Measurements from ENCODE around the gene ZMAT5.
A peak's percentile ranks its signal among the peaks of the same experiment; 100 is the strongest.

ZMAT5 gene

DNA sequence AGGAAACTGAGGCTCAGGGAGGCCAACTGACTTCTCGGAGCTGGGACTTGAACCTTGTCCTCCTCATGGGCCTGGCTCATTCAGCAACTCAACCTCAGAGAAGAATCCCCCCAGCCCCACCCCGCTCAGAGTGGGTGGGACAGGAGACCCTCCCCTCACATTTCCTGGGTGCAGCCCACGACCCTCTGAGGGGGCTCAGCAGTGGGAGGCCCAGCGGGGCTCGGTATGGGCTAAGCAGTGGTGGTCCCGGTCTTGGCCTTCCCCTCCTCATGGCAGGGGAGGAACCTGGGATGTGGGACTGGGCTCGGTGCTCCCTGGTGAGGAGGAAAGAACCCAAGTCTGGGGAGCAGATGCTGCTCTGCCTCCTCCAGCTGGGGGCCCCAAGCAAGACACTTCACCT is 61.2 kb downstream of the ZMAT5 start:
- Histone ChIP-seq H3K9me3 (ENCODE audit: control insufficient read depth, insufficient read depth, low read depth, low read length) (no peaks in the 10 kb centered on the region), H3K27ac (ENCODE audit: low read depth, low read length) (no peak overlapping the region), H3K4me1 (ENCODE audit: control insufficient read depth, insufficient read depth, low read length) (peaks cover 50% of the 10 kb centered on the region), H3K27me3 (ENCODE audit: control insufficient read depth, insufficient read depth, low read length) (peaks cover 59% of the 10 kb centered on the region), H3K4me3 (ENCODE audit: low read depth, low read length) (no peak overlapping the region), H3K9ac (ENCODE audit: low read length) (no peak overlapping the region), H3K36me3 (ENCODE audit: control insufficient read depth, insufficient read depth, low read length) (no peaks in the 10 kb centered on the region)

DNA sequence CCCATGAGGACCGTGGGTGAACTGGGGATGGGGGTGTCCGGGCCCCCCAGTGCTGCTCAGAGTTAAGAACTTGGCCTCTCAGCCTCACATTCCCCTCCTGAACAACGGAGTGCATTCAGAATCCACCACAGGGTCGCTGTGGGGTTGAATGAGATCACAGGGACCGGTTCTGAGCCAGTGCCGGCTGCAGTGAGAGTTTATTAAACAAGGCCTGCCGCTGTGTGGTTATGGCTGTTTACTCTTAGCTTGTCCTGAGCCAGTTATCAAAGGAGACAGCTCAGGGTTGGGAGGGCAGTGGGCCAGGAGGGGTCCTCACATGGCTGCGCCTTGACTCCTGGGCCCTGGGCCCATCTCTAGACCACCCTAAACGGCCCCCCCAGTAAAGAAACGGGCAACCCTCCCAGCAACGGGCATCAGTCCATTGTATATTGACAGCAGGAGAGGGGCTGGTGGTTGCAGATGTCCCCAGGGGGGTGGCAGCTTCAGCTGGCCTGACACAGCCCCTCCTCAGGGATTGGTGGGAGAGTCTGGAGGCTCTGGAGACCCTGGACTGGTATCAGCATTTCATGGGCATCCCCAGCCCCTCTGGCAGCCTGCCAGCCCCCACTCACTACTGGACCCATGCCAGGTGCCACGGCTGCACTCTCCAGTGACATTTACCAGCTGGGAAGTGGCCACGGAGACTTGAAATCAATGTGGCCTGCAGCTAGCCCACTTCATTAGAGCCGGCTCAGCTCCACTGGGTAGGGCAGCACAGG is 62.1 kb downstream of the ZMAT5 start:
- H3K4me1 ChIP-seq (ENCODE audit: control insufficient read depth, insufficient read depth, low read length) = peaks cover 55% of the 10 kb centered on the region
- no peaks in the 10 kb centered on the region for H3K36me3 ChIP-seq (ENCODE audit: control insufficient read depth, insufficient read depth, low read length)
- no peak overlapping the region for H3K4me3 ChIP-seq (ENCODE audit: low read depth, low read length)
- H3K9me3 ChIP-seq (ENCODE audit: control insufficient read depth, insufficient read depth, low read depth, low read length) = no peaks in the 10 kb centered on the region
- H3K9ac ChIP-seq (ENCODE audit: low read length) = no peak overlapping the region
- no peak overlapping the region for H3K27ac ChIP-seq (ENCODE audit: low read depth, low read length)
- H3K27me3 ChIP-seq (ENCODE audit: control insufficient read depth, insufficient read depth, low read length) = peaks cover 54% of the 10 kb centered on the region

DNA sequence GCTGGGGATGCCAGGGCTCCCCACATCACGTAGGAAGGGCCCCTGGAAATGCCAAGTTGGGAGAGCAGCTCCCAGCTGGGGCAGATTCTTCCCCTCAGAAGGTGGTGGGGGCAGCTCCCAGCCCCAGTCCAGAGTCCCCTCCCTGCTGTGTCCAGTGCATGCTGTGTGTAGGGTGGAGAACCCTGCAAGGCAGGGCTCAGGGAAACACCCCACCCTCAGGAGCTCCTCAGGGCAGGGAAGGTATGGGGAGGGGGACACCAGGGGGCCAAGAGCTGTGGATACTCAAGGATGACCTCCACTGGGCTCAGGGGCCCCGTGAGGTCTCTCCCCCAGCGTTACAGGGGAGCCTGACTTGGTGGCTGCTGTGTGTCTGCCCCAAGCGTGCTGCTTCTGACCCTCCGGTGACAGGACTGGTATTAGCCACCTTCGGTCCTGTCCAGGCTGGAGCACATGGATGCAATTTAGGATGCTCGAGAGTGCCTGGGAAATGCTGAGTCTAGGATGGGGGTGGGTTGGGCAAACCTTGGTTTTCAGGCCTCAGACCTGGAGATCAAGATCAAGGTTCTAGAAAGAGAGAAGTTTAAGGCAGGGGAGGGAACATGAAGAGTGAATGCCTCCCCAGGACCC is 63.1 kb downstream of the ZMAT5 start:
- H3K4me3 ChIP-seq (ENCODE audit: low read depth, low read length) = peak overlapping the region; percentile 6; the same call in 1 of the 2 replicates
- H3K27ac ChIP-seq (ENCODE audit: low read depth, low read length) = no peak overlapping the region
- H3K27me3 ChIP-seq (ENCODE audit: control insufficient read depth, insufficient read depth, low read length) = peaks cover 50% of the 10 kb centered on the region
- peaks cover 55% of the 10 kb centered on the region for H3K4me1 ChIP-seq (ENCODE audit: control insufficient read depth, insufficient read depth, low read length)
- no peak overlapping the region for H3K9ac ChIP-seq (ENCODE audit: low read length)
- no peaks in the 10 kb centered on the region for H3K9me3 ChIP-seq (ENCODE audit: control insufficient read depth, insufficient read depth, low read depth, low read length)
- H3K36me3 ChIP-seq (ENCODE audit: control insufficient read depth, insufficient read depth, low read length) = no peaks in the 10 kb centered on the region

DNA sequence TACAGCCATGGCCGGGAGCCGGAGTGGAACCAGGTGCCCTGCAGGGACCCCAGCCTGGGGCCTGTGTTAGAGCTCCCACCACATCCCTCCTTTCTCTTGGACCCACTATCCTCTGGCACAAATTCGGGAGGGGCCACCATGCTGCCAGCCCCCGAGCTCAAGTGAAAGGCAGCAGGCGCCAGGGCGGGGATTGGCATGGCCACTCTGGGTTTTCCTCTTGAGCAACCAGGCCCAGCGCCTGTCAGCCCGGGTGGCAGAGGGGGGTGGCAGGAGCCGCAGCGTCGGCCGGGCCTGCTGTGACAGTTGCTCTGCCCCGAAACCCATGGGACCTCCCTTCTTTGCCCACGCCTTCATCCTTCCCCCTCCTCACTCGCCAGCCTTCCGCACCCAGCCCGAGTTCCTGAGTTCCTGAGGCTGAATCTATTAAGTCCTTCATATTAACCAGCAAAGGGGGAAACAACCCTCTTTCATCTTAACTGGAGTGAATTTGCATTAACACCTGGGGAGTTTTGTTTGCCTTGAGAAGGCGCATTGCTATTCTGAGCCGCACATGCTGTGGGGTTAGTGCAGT is 63.8 kb downstream of the ZMAT5 start:
- peaks cover 50% of the 10 kb centered on the region for H3K27me3 ChIP-seq (ENCODE audit: control insufficient read depth, insufficient read depth, low read length)
- H3K4me1 ChIP-seq (ENCODE audit: control insufficient read depth, insufficient read depth, low read length) = peaks cover 55% of the 10 kb centered on the region
- no peak overlapping the region for H3K27ac ChIP-seq (ENCODE audit: low read depth, low read length)

DNA sequence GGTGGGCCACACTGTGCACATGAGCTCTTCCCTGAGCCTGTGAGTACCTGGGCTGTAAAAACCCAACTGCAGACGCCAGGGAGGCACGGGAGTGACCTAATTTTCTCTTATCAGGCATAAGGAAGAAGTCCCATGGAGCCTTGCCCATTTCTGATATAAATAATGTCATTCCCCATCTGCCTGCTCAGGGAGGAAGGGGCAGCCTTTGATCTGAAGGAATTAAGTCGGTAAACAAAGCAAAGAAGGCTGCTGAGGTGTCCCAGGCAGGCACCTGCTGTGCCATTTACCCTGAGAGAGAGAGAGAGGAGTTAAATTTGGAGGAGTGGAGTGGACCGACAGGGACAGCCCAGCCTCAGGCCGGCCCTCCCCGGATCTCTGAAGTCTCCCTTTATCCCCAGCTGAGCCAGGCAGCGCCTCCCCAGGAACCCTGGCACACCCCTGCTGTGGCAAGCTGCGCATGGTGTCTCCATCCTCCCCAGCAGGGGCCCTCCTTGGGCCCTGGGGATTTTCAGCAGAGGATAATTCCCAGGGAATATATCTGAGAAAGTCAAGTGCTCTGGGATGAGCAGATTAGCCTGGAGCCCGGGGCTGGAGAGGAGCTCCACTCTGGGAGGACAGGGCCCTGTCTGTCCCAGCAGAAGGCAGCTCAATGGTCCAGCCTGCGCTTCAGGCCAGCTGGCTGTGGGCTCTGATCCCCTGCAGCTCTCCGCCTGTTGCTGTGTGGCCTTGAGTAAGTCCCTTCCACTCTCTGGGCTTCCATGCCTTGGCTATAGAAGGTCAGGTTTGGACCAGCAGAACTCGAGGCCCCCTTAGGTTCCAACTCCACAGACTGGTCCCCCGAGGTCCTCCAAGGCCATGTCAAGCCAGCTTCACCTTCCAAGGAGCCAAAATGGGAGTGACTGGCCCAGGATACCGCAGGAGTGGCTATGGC is 64.5 kb downstream of the ZMAT5 start:
- no peaks in the 10 kb centered on the region for H3K36me3 ChIP-seq (ENCODE audit: control insufficient read depth, insufficient read depth, low read length)
- H3K27me3 ChIP-seq (ENCODE audit: control insufficient read depth, insufficient read depth, low read length) = peaks cover 47% of the 10 kb centered on the region
- H3K9me3 ChIP-seq (ENCODE audit: control insufficient read depth, insufficient read depth, low read depth, low read length) = no peaks in the 10 kb centered on the region
- H3K4me3 ChIP-seq (ENCODE audit: low read depth, low read length) = no peak overlapping the region
- no peak overlapping the region for H3K27ac ChIP-seq (ENCODE audit: low read depth, low read length)
- H3K4me1 ChIP-seq (ENCODE audit: control insufficient read depth, insufficient read depth, low read length) = peaks cover 55% of the 10 kb centered on the region
- no peak overlapping the region for H3K9ac ChIP-seq (ENCODE audit: low read length)

More for the DNA sequence above, 63.8 kb downstream of the ZMAT5 start:
- Histone ChIP-seq H3K9me3 (ENCODE audit: control insufficient read depth, insufficient read depth, low read depth, low read length) (no peaks in the 10 kb centered on the region), H3K4me3 (ENCODE audit: low read depth, low read length) (peak overlapping the region; percentile 6; the same call in 1 of the 2 replicates), H3K9ac (ENCODE audit: low read length) (no peak overlapping the region), H3K36me3 (ENCODE audit: control insufficient read depth, insufficient read depth, low read length) (no peaks in the 10 kb centered on the region)

DNA sequence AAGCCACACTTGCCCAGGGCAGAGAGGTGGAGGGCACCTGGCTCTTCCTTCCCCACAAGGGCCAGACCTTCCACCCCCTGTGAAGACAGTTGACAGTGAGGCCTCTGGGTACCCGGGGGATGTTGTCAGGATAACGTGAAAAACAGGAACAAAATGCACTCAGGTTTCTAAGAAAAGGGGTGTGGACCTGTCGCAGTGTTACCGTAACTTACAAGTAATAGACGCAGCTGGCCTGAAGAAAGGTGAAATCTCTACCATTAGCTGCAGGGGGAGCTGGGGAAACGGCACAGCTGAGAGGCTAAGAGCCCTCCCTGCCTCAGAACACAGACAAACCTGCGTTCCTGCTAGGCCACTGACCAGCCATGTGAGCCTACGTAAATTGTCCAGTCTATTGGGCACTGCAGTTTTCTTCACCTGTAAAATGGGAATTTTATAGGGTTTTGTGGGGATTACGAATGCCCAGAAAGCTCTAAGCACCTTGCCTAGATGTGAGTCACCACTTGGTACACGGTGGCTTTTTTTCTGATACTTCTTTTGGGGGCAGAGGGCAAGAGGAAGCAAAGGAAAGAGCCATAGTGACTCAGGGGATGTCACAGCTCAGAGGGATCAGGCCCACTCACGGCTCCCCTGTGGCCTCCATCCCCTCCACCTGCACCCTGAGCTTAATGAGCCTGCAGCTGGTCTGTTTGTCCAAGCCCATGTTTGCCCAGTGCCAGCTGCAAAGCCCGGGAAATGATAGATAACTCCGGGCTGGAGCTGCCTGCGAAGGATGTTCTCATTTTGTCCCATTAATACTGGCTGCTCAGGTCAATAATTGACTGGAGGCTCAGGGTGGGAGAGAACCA is 65.4 kb downstream of the ZMAT5 start:
- no peak overlapping the region for H3K4me3 ChIP-seq (ENCODE audit: low read depth, low read length)
- H3K9me3 ChIP-seq (ENCODE audit: control insufficient read depth, insufficient read depth, low read depth, low read length) = no peaks in the 10 kb centered on the region
- no peaks in the 10 kb centered on the region for H3K36me3 ChIP-seq (ENCODE audit: control insufficient read depth, insufficient read depth, low read length)
- H3K27me3 ChIP-seq (ENCODE audit: control insufficient read depth, insufficient read depth, low read length) = peaks cover 44% of the 10 kb centered on the region
- H3K9ac ChIP-seq (ENCODE audit: low read length) = no peak overlapping the region
- peaks cover 51% of the 10 kb centered on the region for H3K4me1 ChIP-seq (ENCODE audit: control insufficient read depth, insufficient read depth, low read length)
- H3K27ac ChIP-seq (ENCODE audit: low read depth, low read length) = no peak overlapping the region

DNA sequence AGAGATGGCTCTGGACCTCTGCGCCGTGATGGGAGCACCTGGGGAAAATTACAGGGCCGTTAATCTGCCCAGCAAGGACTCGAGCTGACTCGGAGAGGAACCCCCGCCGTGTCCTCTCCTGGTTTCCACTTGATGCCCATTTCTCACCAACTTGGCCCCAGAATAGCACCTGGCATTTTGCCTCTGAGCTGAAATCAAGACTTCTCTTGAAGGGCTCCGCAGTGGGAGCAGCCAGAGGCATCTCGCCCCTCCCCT is 66.0 kb downstream of the ZMAT5 start:
- Histone ChIP-seq H3K4me1 (ENCODE audit: control insufficient read depth, insufficient read depth, low read length) (peaks cover 45% of the 10 kb centered on the region), H3K4me3 (ENCODE audit: low read depth, low read length) (no peak overlapping the region), H3K9me3 (ENCODE audit: control insufficient read depth, insufficient read depth, low read depth, low read length) (no peaks in the 10 kb centered on the region), H3K27ac (ENCODE audit: low read depth, low read length) (no peak overlapping the region), H3K27me3 (ENCODE audit: control insufficient read depth, insufficient read depth, low read length) (peaks cover 44% of the 10 kb centered on the region), H3K36me3 (ENCODE audit: control insufficient read depth, insufficient read depth, low read length) (no peaks in the 10 kb centered on the region), H3K9ac (ENCODE audit: low read length) (no peak overlapping the region)

DNA sequence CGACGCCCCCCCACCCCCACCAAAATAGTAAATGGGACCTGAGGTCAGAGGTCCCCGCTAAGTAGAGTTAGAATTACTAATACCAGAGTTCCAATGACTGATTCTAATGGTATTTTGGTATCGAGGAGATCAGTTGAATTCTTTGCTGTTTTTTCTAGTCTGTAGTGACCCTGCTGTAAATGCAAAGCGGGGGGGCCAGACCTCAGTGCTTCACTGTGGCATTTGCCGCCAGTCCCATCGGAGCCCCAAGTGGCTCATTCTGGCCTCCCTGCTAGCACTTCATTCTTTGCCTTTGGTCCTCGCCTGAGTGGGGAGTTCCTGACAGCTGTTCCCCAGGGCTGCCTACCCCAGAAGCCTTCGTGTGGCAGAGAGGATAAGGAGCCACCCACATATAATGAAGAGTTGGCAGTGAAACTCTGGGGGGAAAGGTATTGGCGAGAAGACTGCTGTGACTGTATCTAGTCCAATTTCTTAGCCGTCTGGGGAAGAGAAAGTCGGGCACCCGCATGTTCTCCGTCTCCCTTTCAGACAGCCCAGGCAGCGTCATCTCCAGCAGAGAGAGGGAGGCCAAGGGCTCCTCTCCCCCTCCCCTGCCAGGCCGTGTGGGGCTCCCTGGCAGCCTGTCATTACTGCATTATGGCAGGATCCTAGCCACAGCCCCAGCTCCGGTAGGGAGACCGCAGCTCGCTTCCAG is 66.5 kb downstream of the ZMAT5 start:
- peaks cover 42% of the 10 kb centered on the region for H3K27me3 ChIP-seq (ENCODE audit: control insufficient read depth, insufficient read depth, low read length)

DNA sequence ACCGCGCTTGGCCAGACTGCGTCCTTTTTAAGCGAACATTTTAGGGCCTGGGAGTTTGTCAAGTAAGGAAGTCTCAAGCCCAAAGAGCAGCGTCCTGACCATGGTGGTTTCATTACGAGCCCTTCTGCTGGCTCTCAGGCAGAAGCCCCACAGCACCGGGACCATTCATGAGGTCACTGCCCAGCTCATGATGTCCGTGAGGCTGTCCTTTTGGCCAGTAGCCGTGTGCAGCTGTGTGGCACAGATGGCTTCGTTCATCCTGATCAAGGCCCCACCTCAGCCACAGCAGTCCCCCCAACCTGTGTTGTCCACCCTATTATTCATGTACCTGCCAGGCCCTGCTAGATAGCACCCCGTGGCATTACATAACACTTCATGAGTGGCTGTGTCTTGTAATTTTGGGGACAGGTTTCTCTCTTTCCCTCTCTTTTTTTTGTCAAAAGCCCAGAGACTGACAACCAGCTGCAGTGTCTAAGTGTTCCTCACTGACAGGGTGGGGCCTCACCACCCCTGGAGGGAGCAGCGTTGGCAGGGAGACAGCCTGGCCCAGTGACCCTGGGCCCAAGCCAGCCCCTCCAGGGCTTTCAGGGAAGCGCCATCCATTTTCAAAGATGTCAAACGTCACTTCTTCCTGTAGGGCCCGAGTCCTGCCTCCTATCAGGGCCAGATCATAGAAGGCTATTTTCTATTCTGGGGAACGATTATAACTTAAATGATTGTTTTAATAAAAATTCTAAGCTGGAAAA is 68.8 kb downstream of the ZMAT5 start:
- H3K4me1 ChIP-seq (ENCODE audit: control insufficient read depth, insufficient read depth, low read length) = peaks cover 28% of the 10 kb centered on the region
- no peaks in the 10 kb centered on the region for H3K9me3 ChIP-seq (ENCODE audit: control insufficient read depth, insufficient read depth, low read depth, low read length)
- peaks cover 25% of the 10 kb centered on the region for H3K27me3 ChIP-seq (ENCODE audit: control insufficient read depth, insufficient read depth, low read length)
- H3K4me3 ChIP-seq (ENCODE audit: low read depth, low read length) = no peak overlapping the region
- no peak overlapping the region for H3K27ac ChIP-seq (ENCODE audit: low read depth, low read length)
- H3K36me3 ChIP-seq (ENCODE audit: control insufficient read depth, insufficient read depth, low read length) = peaks cover 9% of the 10 kb centered on the region; the same call in 1 of the 2 replicates
- no peak overlapping the region for H3K9ac ChIP-seq (ENCODE audit: low read length)

More for the DNA sequence above, 66.5 kb downstream of the ZMAT5 start:
- H3K27ac ChIP-seq (ENCODE audit: low read depth, low read length) = no peak overlapping the region
- no peak overlapping the region for H3K9ac ChIP-seq (ENCODE audit: low read length)
- no peak overlapping the region for H3K4me3 ChIP-seq (ENCODE audit: low read depth, low read length)
- peaks cover 4% of the 10 kb centered on the region; the same call in 1 of the 2 replicates for H3K36me3 ChIP-seq (ENCODE audit: control insufficient read depth, insufficient read depth, low read length)
- peaks cover 43% of the 10 kb centered on the region for H3K4me1 ChIP-seq (ENCODE audit: control insufficient read depth, insufficient read depth, low read length)
- H3K9me3 ChIP-seq (ENCODE audit: control insufficient read depth, insufficient read depth, low read depth, low read length) = no peaks in the 10 kb centered on the region
